ENCODE results near the gene ADGRD1.

The ADGRD1 gene

GRCh38 chr12:130967636-130968035 is 13.9 kb downstream of the ADGRD1 start:
- no peak for DNase-seq

GRCh38 chr12:130968611-130969010 is 14.9 kb downstream of the ADGRD1 start:
- DNase-seq: no peak

GRCh38 chr12:130969223-130969622 is 15.5 kb downstream of the ADGRD1 start:
- DNase-seq: no peak

- no peak for DNase-seq
These were observed 16.6 kb downstream of the ADGRD1 start for GRCh38 chr12:130970165-130970907.

GRCh38 chr12:130970908-130971233 is 17.2 kb downstream of the ADGRD1 start:
- DNase-seq: no peak

- no peak for DNase-seq
These were observed 18.3 kb downstream of the ADGRD1 start for GRCh38 chr12:130971925-130972585.

GRCh38 chr12:130972586-130972950 is 18.9 kb downstream of the ADGRD1 start:
- DNase-seq: no peak

GRCh38 chr12:130973109-130973508 is 19.4 kb downstream of the ADGRD1 start:
- DNase-seq: no peak

- no peak for DNase-seq
These were observed 20.2 kb downstream of the ADGRD1 start for GRCh38 chr12:130973906-130974305.

- DNase-seq: no peak
These were observed 21.4 kb downstream of the ADGRD1 start for GRCh38 chr12:130975116-130975515.

GRCh38 chr12:130976171-130976720 is 22.5 kb downstream of the ADGRD1 start:
- no peak for DNase-seq

GRCh38 chr12:130977046-130977742 is 23.5 kb downstream of the ADGRD1 start:
- DNase-seq: no peak

- DNase-seq: no peak
These were observed 24.0 kb downstream of the ADGRD1 start for GRCh38 chr12:130977743-130978095.

GRCh38 chr12:130978785-130979184 is 25.1 kb downstream of the ADGRD1 start:
- no peak for DNase-seq

GRCh38 chr12:130981074-130981742 is 27.5 kb downstream of the ADGRD1 start:
- no peak for DNase-seq

- no peak for DNase-seq
These were observed 28.2 kb downstream of the ADGRD1 start for GRCh38 chr12:130981911-130982310.

- DNase-seq: no peak
These were observed 29.0 kb downstream of the ADGRD1 start for GRCh38 chr12:130982565-130983225.

- no peak for DNase-seq
These were observed 29.8 kb downstream of the ADGRD1 start for GRCh38 chr12:130983328-130984017.

GRCh38 chr12:130984183-130985058 is 30.7 kb downstream of the ADGRD1 start:
- DNase-seq: no peak

- no peak for DNase-seq
These were observed 33.6 kb downstream of the ADGRD1 start for GRCh38 chr12:130987151-130987931.

Measured in CD4-positive, alpha-beta T cell treated with Interleukin-6 for 4 hours (primary cell).